Hindlimb muscle (tissue), 1 donor: ENCODE results near the gene IGSF21. TPM values are rescaled to one million over a fixed set of nuclear protein-coding genes. Genes with fewer than 3 reads are reported as not detected.
A peak's percentile ranks its signal among the peaks of the same experiment; 100 is the strongest.

Experiments
- DNase-seq: peaks from one replicate; pipeline ENCODE4 v3.0.0-alpha.2; 2013
- polyA plus RNA-seq: library from polyadenylated mRNA; unstranded; fragments of 120-200 nt; gene quantifications from one replicate; pipeline ENCODE4 v1.2.1, GENCODE V29; 2013; ENCODE audit not compliant: insufficient read length

The IGSF21 gene
- polyA plus RNA-seq, 1 donor, result 0.48 TPM

DNA sequence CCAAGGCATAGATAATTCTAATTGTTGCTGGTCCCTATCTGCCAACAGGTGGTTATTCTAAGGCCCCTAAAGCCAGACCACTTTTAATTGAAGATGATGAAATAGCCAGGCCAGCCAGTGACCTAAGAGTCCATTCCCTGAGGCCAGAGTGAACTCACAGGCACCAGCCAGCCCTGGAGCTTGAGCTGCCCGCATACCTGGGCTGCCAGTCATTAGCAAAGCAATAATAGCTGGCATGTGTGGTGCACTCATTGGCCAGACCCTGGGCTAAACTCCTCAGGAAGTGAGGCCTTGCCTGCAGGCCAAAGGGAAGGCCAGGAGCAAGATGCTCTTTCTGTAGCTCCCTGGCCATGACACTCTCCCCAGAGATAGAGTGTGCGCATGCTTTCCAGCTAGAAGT lies 192.8 kb downstream of the IGSF21 start:
- no peak for DNase-seq

DNA sequence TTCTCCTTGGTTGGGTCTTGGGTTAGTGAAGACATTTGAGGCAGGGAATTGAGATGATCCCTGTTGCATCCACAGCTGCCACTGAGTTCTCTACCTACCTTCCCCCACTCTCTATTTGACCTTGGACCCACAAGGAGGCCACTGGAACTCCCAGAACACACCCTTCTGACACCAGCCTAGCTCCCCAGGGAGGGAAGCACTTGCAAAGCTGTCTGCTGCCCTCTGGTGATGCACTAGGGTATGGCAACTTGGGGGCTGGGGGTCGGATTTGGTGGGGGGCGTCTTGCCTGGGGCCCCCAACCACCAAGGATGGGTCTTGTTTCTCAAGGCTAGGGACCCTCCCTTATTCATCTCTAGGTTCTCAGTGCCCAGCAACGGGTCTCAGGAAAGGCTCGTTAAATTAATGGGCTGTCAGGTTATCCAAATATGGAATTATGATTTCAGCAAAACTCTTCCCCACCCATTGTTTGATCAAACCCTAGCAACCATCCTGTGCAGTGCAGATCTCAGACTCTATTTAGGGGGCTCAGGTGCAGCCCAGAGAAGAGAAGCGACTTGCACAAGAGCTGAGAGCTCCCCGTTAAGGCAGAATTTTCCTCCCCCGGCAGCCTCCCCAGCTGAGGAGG lies 195.3 kb downstream of the IGSF21 start:
- DNase-seq, result no peak

DNA sequence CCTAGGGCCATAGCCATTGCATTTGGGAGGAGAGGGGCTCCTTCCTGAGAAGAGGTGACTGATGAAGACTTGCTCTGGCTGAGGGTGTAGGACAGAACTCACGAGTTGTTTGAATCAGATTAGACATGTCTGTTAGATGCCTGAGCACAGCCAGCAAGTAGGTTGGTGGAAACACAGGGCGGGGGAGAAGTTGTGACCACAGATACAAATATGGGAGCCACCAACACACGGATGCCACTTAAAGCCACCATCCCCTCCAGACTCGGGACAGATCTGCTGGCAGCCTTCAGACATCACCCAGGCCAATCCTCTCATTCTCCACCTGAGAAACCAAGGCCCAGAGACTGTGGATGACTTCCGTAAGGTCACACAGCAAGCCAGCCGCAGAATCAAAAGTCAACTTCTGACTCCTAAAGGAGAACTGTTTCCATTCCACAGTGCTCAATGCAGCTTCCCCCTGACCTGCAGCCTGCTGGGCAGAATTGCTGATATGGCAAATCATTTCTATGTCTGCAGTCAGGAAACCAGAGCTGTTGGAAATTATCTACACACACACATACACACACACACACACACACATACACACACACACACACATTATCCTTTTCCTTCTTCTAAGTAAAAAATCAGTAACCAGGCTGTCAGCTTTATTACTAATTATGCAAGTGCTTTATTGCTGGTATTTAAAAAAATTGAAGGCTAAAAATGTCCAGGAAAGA lies 196.7 kb downstream of the IGSF21 start:
- no peak for DNase-seq

- DNase-seq, result no peak
Observed at GRCh38 chr1:18305182-18305795, 197.7 kb downstream of the IGSF21 start.

- no peak for DNase-seq
Observed at GRCh38 chr1:18307329-18307898, 199.8 kb downstream of the IGSF21 start.

DNA sequence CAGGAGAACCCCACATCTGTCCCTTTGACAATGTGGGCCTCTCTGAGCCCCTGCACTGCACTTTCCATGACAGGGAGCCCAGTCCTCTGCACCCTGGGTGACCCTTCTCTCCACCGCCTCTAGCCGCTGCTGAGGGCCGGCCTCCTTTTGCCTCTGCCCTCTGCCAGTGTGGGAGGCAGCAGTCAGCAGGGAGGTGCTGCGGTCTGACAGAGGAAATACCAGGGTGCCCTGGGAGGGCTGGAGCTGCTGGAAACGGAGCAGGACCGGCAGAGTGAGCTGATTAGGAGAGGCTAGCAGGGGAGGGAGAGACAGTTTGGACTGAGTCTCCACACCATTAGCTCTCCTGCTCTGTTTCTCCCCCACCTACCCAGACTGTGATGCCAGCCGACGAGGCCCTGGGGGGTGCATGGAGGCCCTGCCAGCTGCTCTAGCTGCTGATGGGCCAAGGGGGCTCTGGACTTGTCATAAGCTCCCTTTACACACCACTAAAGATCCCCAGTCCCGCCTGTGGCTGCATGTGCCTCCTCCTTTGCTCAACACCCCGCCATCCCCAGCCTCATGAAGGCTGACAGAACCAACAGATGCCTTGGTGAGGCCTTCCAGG lies 202.1 kb downstream of the IGSF21 start:
- DNase-seq, result no peak

DNA sequence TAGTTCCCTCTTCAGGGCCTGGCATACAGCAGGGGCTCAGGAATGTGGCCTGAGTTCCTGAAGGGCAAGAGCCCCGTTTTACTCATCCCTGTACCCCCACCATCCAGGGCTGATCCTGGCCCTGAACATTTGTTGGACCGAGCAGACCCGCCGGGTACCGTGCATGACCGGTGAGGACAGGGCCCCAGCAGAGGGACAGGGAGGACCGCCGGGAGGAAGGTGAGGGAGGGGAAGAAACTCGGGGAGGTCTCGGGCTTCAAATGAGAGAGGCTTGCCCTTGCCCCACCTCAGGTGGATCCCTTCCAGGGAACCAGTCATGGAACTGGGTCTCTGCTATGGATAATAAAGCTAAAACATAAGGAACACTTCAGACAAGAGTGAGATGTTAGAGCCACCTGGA lies 205.4 kb downstream of the IGSF21 start:
- DNase-seq, result no peak

GRCh38 chr1:18313523-18313922 lies 205.9 kb downstream of the IGSF21 start:
- no peak for DNase-seq

GRCh38 chr1:18314399-18314798 lies 206.8 kb downstream of the IGSF21 start:
- DNase-seq, result no peak

DNA sequence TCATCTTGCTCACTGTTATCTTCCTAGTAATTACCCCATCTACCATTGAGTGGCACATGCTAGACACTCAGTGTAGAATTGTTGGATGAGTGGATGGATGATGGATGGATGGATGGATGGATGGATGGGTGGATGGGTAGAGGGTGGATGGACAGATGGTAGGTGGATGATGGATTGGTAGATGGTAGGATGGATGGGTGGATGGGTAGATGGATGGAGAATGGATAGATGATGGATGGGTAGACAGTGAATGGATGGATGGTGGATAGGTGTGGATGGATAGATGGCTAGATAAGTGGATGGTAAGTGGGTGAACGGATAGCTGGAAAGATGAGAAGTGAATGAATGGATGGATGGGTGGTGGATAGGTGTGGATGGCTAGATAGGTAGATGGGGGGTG lies 207.9 kb downstream of the IGSF21 start:
- DNase-seq, result no peak

GRCh38 chr1:18316764-18317163 lies 209.2 kb downstream of the IGSF21 start:
- DNase-seq, result no peak

- DNase-seq, result no peak
Observed at GRCh38 chr1:18319099-18319498, 211.5 kb downstream of the IGSF21 start.

DNA sequence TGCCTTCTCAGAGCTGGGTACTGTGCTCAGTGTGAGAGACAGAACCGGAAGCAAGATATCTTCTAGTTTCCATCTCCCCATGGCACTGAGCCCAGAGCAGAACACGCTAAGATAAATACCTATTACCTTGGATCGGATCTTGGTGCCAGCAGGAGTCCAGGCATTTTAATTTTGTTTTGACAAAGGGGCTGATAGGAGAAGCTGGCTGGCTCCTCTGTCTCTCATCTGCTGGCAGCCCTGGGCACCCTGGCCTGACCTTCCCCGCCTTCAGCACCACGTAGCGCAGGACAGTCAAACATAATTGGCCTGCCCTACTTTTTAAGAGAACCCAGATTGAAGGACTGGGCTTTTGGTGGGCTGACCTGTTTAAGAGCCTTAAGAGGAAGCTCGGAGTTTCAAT lies 212.5 kb downstream of the IGSF21 start:
- DNase-seq, result no peak

DNA sequence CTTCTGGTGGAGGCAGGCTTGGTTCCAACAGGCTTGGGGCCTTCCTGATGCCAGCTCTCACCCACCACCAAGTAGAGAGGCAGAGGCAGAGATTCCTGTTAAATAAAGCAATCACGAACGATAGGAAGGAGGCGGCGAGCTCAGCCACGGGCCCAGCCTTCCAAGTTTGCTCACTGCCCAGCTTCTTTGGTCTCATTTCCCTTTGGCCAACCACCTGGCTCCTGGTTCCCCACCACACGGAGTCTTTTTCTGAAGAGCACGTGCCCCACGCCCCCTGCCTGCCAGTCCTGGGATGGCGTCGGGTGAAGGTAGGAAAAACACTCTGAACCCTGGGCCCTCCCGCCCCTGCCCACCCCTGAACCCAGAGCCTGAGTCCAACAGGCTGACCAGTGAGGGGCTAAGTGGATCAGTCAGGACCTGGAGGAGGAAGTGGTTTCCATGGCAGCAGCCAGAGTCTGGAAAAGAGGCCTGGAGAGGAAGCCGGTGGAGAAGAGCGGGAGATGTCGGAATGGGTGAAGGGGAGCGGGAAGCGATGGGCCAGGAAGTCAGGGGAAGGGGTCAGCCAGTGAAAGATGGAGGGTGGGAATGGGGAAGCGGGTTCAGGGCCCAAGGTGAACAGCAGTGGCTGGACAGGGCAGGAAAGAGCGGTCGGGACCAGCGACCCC lies 214.9 kb downstream of the IGSF21 start:
- no peak for DNase-seq

DNA sequence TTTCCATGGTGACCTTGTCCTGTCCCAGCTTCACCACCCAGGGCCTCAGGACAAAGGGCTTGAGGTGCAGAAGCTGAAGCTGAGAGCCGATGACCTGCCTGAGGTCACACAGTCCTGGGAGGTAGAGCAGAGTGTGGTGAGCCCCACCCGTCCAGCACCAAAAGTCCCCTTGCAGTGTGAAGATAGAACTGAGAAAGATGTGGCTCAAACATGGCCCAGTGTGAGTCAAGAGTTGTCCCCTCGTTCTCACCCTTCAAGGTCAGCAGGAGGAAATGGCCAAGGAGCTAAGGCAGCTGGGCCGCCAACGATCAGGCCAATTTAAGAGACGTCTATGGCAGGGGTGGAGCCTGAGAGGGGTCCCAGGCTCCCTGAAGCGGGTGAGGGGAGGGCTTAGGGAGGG lies 215.7 kb downstream of the IGSF21 start:
- no peak for DNase-seq

DNA sequence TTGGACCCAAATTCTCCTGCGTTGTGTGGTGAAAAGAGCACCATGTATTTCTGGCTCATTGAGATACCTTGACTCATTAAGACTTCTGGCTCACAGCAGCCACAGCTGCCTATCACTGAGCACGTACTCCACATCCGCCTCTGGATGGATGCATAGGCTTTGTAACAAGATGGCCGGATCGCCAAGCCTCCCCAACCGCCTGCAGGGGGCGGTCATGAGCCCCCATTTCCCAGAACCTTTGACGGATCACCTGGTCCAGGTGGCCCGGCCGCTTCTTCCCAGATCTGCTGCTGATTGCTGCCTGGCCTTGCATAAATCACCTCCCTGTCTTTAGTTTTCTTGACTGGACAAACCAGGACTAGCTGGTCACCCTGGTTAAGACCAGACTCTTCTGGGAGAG lies 216.6 kb downstream of the IGSF21 start:
- DNase-seq, result no peak

GRCh38 chr1:18325136-18325535 lies 217.5 kb downstream of the IGSF21 start:
- no peak for DNase-seq

- peak; percentile 29 for DNase-seq
Observed at GRCh38 chr1:18326211-18326897, 218.8 kb downstream of the IGSF21 start.

- DNase-seq, result no peak
Observed at GRCh38 chr1:18327650-18328049, 220.1 kb downstream of the IGSF21 start.

- no peak for DNase-seq
Observed at GRCh38 chr1:18328803-18329202, 221.2 kb downstream of the IGSF21 start.

GRCh38 chr1:18329469-18330253 lies 222.1 kb downstream of the IGSF21 start:
- no peak for DNase-seq
